Prostate gland (tissue), 2 donors: ENCODE data around the gene SNRK.

Experiments
- POLR2A ChIP-seq: fragments of 450-650 bp; IDR thresholded peaks from one replicate; pipeline ENCODE4 v1.6.1; 2016; ENCODE audit warnings: antibody characterized with exemption, mild to moderate bottlenecking
- POLR2AphosphoS5 ChIP-seq: sonication (generic); formaldehyde crosslinking; IDR thresholded peaks from one replicate; pipeline ENCODE4 v1.6.1; 2017; ENCODE audit warnings: antibody characterized with exemption
- TF ChIP-seq, protein P1 (sequence below), 4 experiments: fragments of 200-600 bp in 2 of 4; fragments of 450-650 bp in 2 of 4; sonication (generic) in 2 of 4; IDR thresholded peaks; 1 replicate in 3 of 4; 2 replicates in 1 of 4; pipeline ENCODE4 v1.5.1; 2016 to 2019; ENCODE audit warnings: antibody characterized with exemption in 4 of 4, mild to moderate bottlenecking in 2 of 4, moderate library complexity in 2 of 4

DNA sequence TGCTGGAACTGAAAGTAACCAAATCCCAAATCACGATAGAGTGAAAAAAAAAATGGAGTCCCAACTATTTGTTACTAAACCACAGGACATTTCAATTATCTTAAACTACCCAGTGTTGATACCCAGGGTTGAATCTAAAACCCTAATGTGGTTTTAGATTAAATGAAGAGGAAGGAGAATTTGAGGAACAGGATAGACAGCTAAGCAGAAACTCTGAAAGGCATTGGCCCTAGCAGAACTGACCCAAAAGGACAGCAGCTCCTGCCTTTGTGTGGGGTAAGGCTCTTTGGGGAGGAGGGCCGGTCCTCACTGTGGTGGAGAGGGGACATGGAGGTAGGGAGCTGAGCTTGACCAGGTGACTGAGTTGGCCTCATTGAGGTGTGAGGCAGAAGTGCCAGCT, 30.7 kb upstream of the SNRK start:
- TF ChIP-seq, protein P1, sequence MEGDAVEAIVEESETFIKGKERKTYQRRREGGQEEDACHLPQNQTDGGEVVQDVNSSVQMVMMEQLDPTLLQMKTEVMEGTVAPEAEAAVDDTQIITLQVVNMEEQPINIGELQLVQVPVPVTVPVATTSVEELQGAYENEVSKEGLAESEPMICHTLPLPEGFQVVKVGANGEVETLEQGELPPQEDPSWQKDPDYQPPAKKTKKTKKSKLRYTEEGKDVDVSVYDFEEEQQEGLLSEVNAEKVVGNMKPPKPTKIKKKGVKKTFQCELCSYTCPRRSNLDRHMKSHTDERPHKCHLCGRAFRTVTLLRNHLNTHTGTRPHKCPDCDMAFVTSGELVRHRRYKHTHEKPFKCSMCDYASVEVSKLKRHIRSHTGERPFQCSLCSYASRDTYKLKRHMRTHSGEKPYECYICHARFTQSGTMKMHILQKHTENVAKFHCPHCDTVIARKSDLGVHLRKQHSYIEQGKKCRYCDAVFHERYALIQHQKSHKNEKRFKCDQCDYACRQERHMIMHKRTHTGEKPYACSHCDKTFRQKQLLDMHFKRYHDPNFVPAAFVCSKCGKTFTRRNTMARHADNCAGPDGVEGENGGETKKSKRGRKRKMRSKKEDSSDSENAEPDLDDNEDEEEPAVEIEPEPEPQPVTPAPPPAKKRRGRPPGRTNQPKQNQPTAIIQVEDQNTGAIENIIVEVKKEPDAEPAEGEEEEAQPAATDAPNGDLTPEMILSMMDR (IDR thresholded peaks at IDR 0.05): no peak
- TF ChIP-seq POLR2AphosphoS5 (no peak), POLR2A (no peak)
